Gastrocnemius medialis (tissue), 4 donors: ENCODE results near the gene FUT7.

Source experiments
- CTCF ChIP-seq, 5 experiments: fragments of 450-650 bp in 3 of 5; fragments of 200-600 bp in 2 of 5; sonication (generic) in 2 of 5; IDR thresholded peaks in 4 of 5; conservative IDR thresholded peaks in 1 of 5; 1 replicate in 4 of 5; 2 replicates in 1 of 5; pipeline ENCODE4 v1.5.1; 2016 to 2019; ENCODE audit warnings: antibody characterized with exemption in 5 of 5, mild to moderate bottlenecking in 3 of 5, moderate library complexity in 3 of 5
- POLR2A ChIP-seq, 2 donors: fragments of 450-650 bp; IDR thresholded peaks; one replicate each; pipeline ENCODE4 v1.6.1; 2017; ENCODE audit warnings: antibody characterized with exemption in 2 of 2, mild to moderate bottlenecking in 2 of 2, moderate library complexity in 2 of 2

DNA sequence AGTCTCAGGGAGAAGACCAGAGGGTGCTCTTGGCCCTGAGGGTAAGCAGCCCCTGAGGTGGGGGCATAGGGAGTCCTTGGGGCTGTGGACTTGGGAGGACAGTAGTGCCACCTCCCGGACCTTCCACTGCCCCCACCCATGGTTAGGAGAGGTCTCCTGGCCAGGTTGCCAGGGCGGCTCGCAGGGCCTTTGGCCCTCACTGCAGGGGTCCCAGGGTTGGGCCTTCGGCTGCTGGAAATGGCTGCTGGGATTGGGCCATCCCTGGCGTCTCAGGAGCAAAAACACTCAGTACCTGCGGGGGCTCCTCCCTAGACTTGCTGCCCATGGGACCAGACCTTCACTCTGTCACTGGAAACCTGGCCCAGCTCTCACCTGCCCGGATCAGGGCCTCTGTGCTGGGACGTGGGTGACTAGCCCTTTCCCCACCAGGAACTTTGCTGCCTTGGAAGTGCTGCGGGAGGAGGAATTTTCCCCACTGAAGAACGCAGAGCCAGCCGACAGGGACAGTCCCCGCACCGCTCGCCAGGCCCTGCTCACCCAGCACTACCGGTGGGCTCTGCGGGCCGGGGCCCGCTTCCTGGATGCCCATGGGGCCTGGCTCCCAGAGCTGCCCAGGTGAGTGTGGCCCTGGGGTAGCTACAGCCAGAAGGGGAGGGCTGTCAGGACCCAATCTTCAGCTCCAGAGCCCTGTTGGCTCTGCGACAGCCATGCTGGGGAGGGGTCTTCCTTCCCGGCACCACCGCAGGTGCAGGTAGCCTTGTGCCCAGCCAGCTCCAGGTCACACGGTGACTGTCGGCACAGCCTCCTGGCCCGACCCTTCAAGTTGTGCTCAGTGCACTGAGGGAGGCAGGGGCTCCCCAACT is 48.6 kb upstream of the FUT7 start:
- no peak for TF ChIP-seq CTCF (IDR thresholded peaks at IDR 0.05 in 4 of 5, conservative IDR thresholded peaks at IDR 0.05 in 1 of 5)
- TF ChIP-seq POLR2A (IDR thresholded peaks at IDR 0.05) = no peak
